IPS-11a (cell line): ENCODE measurements around the gene HSP90AB1.

Source experiments
- H3K4me3 ChIP-seq: one replicate; pipeline ENCODE4 v1.5.1; 2013; ENCODE audit warnings: low read depth, low read length, control low read depth

Gene HSP90AB1

DNA sequence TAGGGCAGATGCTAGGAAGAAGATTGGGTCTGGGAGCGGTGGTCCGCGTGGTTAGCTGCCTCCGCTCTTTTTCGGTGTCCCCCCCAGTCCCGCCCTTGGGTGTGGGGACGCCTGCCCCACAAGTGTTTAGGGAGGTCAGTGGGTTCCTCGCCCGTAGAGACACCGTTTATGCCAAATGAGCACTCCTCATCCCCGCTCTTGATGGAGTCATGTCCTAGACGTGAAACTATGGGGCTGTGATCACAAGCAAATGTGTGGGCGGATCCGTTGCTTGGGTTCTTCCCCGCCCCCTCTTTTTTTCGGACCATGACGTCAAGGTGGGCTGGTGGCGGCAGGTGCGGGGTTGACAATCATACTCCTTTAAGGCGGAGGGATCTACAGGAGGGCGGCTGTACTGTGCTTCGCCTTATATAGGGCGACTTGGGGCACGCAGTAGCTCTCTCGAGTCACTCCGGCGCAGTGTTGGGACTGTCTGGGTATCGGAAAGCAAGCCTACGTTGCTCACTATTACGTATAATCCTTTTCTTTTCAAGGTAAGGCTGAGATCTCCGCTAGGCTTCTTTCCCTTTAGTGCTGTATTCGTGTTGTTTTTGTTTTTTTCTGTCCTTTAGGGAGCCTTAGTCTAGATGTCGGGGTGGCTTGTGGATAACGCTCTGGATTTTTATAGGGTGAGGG lies at the start of gene HSP90AB1:
Gene HSP90AB1, plus strand, starts transcription at position 439 of the 675 bp plus-strand sequence. CDS start 1,529 bp downstream, outside the sequence.
- H3K4me3 ChIP-seq: peak within 1 kb of the TSS; percentile 99

DNA sequence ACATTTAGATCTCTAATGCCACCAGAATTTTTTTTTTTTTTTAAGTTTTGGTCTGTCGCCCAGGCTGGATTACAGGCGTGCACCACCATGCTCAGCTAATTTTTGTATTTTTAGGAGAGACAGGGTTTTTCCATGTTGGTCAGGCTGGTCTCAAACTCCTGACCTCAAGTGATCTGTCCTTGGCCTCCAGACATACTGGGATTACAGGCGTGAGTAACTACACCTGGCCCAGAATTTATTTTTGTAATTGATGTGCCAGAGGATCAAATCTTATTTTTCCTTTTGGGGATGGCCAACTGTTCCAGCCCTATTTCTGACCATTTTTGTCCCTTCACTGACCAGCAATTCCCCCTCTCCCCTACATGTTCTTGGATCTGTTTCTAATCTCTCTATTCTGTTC lies 48.2 kb upstream of the HSP90AB1 start:
- H3K4me3 ChIP-seq: no peak overlapping the region

DNA sequence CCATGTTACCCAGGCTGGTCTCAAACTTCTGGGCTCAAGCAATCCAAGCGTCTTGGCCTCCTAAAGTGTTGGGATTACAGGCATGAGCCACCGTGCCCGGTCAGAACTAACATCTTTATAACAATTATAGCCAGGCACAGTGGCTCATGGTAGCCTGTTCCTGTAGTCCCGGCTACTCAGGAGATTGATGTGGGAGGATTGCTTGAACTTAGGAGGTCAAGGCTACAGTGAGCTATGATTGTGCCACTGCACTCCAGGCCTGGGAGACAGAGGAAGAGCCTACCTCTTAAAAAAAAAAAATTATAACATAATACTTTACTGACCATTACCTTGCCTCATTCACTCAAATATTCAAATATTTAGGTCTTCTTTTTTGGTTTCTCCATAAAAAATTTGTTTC lies 47.0 kb upstream of the HSP90AB1 start:
- H3K4me3 ChIP-seq: no peak overlapping the region

DNA sequence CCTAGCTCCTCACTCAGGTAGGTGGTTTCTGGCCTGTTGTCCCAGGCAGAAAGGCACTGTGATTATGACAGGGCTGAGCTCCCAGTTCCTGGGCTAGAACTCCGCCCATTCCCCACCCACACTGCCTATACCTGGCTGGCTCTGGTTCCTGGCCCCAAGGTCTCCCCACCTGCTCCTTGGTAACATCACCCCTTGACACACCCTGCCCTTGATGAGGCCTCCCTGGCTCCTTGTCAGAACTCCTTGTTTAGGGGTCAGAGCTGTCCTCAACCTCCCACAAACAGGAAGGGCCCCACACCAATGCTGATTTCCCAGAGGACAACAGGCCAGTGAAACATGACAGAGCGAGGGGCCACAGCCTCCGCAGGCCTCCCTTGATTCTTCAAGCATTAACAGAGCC lies 45.7 kb upstream of the HSP90AB1 start:
- H3K4me3 ChIP-seq: no peak overlapping the region

DNA sequence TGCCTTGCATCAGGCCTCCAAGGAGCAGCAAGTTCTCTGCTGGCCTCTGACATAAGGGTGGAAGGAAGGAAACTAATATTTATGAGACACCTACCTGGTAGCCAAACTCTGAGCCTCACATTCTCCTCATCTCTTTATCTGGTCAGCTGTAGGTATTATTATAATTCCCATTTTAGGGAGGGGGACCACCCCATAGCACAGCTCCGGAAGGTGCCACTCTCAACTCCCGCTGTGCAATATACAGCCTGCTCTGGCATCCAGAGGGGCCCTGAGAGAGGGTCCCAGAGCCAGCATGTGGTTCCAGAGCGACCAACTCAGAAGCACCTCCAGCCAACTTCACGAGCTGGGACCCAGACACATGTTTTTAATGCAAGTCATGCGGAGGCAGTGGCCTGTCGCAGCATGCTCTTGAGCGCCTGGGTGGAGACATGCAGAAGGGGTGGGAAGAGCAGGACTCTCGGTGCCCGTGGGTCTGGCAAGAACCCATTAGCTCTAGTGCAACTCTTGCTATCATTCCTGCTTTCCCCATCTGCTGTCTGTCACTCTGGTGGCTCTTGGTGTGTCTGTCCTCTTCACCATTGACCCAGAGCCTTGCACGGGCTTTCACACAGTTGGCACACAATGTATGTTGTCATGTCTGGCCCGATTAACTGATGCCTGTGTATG lies 45.1 kb upstream of the HSP90AB1 start:
- H3K4me3 ChIP-seq: no peak overlapping the region

DNA sequence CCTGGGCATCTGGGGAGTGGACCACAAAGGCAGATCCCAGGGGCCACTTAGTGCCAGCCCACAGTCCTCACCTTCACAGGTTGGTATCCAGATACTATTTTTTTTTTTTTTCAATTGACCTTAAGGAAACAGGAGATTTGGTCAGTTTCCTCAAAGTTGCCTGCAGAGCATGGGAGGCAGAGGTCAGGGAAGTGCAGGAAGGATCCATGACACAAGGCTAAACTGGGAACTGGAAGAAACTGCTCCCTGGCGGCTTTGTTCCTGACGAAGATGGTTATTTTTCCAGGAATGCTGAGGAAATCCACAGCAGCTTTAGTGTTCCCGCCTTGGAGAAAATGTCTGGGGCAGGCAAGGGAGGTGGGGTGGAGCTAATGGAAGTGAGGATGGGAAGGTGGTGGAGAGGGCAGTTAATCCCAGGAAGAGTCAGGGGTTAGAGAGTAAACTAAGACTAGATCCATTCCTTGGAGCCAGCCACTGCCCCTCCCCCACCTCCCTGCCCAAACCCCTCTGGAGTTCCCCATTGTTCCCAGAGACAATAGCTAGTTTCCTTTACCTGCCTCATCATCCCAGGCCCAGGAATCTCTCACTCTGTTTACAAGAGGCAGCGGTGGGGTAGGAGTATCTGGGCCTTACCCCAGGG lies 44.4 kb upstream of the HSP90AB1 start:
- H3K4me3 ChIP-seq: no peak overlapping the region

DNA sequence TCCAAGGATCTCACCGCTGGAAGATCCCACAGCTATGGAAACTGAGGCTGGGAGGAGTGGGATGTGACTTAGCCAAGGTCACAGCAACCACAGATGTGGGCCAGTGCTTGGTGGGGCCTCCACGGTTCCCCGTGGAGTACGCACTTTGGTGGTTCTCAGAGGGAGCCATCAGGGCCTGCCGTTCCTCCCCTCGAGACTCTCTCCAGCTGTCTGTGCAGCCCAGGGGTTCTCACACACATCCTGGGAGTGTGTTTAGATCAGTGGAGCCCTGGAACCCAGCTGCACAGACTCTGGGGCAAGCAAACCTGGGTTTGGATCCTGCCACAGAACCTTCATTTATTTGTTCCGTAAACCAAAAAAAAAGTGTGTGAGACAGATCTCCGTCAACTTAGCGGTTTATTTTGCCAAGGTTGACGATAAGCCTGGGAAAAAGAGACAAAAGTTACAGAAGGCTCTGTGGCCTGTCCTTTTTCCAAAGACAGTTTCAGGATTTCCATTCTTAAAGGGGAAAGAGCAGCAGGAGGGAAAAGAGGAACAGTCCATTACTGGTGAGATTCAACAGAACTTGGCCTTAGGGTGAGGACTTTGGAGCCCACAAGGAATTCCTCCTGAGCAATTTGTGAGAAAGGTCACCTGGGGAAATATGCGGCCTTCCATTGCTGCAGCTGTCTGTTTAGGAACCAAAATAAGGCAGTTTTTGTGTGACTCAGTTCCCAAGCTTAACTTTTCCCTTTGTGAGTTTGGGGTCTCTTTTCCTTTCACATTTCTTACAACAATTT lies 43.7 kb upstream of the HSP90AB1 start:
- no peak overlapping the region for H3K4me3 ChIP-seq

DNA sequence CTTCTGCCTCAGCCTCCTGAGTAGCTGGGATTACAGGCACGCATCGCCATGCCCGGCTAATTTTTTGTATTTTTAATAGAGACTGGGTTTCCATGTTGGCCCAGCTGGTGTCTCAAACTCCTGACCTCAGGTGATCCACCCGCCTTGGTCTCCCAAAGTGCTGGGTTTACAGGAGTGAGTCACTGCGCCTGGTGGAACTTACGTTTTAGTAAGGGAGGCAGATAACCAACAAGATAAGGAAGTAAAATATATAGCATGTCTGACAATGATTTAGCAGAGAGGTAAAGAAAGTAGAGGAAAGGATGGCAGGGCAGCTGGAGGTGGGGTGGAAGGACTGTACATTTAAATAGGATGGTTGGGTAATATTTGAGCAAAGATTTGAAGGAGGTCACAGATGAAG lies 42.9 kb upstream of the HSP90AB1 start:
- no peak overlapping the region for H3K4me3 ChIP-seq

DNA sequence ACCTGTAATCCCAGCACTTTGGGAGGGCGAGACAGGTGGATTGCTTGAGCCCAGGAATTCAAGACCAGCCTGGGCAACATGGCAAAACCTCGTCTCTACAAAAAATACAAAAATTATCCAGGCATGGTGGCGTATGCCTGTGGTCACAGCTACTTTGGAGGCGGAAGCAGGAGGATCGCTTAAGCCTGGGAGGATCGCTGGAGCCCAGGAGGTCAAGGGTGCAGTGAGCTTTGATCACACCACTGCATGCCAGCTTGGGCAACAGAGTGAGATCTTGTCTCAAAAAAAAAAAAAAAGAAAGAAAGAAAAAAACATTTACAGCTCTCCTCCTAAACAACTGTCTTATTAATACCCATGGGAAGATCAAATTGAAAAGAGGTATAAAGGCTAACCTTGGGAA lies 38.9 kb upstream of the HSP90AB1 start:
- H3K4me3 ChIP-seq: no peak overlapping the region

DNA sequence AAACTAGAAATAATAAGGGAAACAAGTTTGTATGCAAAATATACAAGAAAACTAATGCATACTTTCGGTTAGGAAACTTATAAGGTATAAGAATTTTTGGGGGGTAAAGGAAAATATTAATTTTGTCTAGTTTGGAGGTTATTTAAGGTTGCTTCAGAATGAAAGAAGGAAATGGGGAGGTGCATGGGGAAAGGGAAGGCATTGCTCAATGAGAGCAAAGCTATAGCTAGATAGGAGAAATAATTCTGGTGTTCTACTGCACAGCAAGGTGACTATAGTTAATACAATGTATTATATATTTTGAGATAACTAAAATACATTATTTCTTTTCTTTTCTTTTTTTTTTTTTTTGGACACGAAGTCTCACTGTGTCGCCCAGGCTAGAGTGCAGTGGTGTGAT lies 35.6 kb upstream of the HSP90AB1 start:
- no peak overlapping the region for H3K4me3 ChIP-seq

DNA sequence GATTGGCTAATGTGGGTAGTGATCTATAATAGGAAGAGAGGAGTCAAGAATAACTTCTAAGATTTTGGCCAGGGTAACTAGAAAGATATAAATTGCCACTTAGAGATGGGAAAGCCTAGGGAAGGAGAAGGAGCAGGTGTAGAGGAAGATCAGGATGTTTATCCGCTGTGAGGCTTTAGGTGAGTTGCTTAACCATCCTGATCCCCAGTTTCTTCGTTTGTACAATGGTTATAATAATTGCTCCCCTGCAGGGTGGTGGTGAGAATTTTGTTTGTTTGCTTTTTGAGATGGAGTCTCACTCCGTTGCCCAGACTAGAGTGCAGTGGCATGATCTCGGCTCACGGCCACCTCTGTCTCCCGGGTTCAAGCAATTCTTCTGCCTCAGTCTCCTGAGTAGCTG lies 32.6 kb upstream of the HSP90AB1 start:
- no peak overlapping the region for H3K4me3 ChIP-seq

DNA sequence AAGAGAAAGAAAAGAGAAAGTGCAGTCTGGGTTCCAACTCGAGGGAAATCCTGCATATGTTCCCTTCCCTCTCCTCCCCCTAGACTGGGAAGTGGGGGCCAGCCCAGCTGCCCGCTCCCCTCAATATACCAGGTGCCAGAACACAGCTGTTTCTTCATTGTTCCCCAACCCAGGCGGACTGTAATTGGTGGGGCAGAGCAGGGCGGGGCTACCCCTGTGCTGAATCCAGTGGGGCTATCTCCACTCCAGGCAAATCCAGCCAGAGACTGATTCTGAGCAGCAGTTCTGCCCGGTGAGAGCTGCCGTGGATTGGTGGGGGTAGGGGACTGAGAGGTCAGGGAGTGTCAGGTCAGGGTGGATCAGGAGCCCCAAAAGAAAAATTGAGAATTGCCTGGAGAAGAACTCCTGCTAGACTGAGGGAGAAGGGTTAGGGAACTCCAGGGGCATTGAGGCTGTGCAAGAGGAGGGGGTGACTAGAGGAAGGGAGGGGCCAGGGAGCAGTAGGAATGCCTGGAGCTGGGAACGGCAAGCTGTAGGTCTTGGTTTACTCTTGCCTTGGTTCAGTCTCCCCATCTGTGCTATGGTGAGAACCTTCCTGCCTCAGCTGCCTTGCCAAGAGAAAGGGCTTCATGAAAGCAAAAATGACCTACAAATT lies 30.1 kb upstream of the HSP90AB1 start, which contains the start of gene MYMX:
Gene MYMX, plus strand, starts transcription at position 250 of the 655 bp plus-strand sequence. CDS start 546 bp downstream, outside the sequence.
- H3K4me3 ChIP-seq: no peak within 1 kb of the TSS

DNA sequence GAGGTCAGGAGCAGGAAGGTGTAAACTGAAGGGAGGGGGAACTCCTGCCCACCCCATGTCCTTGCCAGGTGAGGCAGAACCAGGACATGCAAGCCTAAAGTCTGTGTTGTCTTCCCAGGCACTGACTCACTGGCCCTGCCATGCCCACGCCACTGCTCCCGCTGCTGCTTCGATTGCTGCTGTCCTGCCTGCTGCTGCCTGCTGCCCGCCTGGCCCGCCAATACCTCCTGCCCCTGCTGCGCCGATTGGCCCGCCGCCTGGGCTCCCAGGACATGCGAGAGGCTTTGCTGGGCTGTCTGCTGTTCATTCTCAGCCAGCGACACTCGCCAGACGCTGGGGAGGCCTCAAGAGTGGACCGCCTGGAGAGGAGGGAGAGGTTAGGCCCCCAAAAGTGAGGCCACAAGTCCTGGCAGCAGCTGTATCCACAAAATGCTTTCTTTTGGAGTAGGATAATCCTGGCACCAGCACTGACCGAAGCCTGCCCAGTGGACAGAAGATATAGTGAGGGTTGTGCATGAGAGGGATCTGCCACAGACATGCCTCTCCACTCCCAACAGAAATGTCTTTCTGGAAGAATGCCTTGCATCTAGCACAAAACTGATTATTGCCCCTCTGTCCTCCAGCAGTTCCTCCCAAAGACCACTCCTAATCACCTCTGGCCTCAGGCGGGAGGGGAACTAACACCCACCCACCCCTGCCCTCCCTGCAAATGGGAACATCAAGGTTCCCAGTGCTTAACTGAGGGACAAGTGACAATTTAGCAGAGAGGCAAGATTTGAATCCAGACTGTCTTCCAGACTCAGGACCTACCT lies 29.4 kb upstream of the HSP90AB1 start:
- H3K4me3 ChIP-seq: no peak overlapping the region

DNA sequence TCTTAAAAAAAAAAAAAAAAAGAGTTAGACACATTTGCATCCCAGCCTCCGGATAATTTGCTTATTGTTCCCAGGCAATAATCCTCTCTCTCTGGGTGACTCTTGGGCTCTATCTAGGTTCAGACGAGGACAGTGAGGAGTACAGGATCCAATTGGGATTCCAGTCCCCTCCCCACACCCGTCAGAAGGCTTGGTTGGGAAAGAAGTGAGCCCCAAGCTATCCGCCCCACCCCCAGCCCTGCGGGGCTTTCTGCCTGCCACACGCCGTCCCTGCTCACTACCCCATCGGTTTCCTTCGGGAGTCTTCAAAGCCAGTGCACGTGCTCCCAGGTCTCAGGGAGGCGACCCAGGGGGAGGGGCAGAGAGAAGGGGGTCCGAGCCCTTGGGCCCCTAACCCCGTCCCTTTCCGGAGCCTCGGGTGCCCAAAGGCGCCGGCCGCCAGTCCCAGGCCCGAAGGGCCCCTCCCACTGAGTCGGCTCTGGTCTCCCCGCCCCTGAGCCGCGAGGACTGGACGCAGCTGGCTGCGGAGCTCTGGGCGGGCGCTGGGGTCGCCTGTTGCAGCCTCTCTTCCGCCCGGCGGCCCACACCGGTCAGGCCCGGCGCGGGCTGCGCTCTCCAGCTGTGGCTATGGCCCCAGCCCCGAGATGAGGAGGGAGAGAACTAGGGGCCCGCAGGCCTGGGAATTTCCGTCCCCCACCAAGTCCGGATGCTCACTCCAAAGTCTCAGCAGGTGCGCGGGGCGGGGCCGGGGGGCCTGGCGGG lies 27.7 kb upstream of the HSP90AB1 start:
- H3K4me3 ChIP-seq: peak overlapping the region; percentile 28

DNA sequence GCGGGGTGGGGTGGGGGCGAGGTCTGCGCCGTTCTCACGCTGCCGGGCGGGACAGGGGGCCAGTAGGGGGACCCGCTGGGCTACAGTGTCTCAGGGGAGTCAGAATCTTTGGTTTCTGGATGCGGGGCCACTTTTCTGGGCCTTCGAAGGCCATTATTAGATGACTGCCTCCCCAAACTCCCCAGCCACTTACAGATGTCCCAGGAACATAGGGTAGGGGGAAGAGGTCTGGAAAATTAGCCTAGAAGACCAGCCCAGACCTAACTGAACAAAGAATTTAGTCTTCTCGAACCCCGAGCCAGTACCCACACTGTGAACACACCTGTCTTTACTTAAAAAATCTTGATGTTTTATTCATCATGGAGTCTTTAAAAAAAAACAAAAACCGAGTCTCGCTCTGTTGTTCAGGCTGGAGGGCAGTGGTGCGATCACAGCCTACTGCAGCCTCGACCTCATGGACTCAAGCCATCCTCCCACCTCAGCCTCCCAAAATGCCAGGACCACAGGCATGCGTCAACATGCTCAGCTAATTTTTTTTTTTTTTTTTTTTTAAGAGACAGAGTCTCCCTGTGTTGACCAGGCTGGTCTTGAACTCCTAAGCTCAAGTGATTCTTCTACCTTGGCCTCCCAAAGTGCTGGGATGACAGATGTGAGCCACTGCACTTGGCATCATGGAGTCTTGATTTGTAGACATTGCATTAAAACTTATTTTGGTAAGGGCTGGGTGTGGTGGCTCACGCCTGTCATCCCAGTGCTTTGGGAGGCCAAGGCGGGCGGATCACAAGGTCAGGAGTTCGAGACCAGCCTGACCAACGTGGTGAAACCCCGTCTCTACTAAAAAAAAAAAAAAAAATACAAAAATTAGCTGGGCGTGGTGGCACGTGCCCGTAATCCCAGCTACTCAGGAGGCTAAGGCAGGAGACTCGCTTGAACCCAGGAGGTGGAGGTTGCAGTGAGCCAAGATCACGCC lies 26.8 kb upstream of the HSP90AB1 start:
- H3K4me3 ChIP-seq: no peak overlapping the region

DNA sequence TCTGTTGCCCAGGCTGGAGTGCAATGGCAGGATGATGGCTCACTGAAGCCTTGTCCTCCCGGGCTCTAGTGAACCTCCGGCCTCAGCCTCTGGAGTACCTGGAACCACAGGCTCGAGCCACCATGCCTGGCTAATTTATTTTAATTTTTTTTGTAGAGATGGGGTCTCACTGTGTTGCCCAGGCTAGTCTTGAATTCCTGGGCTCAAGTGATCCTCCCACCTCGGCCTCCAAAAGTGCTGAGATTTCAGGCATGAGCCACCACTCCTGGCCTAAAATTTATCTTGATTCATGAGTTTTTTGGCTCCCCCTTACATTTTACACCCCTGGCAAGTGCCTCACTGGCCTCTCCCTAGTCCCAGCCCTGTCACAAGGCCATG lies 26.0 kb upstream of the HSP90AB1 start:
- H3K4me3 ChIP-seq: no peak overlapping the region

DNA sequence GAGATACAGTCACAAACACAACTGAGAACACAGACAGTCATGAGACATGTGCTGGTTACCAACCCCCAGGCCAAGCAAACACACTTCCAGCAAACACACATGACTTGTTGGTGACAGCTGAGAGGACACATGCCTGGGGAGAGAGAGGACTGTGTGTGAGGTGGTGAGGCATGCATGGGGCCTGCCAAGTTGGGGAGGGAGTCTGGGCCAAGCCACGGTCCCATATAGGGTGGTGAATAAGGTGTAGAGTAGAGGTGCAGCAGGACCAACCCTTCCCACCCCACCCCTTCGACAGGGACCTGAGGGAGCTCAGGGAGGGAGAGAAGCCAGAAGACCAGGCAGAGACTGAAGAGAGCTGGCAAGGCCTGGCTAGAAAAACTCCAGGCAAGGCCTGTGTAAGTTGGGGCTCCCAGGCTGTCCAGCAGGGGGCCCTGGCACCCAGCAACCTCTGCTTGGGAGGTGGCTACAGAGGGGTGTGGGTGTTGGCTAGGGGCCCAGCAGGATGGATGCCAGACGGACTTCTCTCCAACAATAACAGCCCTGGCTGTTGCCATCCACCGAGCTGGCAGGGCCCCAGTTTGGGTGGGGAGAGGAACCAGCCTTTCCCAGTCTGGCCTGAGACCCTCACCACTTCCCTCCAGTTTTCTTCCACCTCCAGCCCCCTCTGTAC lies 25.5 kb upstream of the HSP90AB1 start:
- H3K4me3 ChIP-seq: no peak overlapping the region

DNA sequence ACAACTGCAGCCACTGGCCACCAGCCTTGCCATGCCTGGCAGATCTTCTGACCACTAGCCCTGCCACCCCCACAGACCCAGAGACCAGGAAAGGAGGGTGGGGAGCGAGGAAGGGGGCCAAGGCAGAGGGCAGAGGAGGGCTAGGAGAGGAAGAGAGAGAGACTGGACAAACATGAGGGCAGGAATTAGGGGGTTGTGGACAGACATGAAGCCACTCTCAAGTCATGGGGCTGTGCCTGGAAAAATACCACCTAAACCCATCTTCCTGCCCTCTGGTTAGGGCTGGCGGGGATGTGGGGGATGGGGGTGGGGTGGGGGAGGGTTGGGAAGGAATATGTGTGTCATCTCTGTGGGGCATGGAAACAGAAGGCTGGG lies 25.0 kb upstream of the HSP90AB1 start:
- H3K4me3 ChIP-seq: no peak overlapping the region
